Daoy (cell line): ENCODE data around the gene ZNF75A. TPM values are rescaled to one million over a fixed set of nuclear protein-coding genes. Genes with fewer than 3 reads are reported as not detected.

ENCODE experiments used
- DNase-seq: peaks from one replicate; pipeline ENCODE4 v3.0.0-alpha.2; 2015; ENCODE audit warnings: low read depth
- total RNA-seq: library from RNA; depleted of rRNA; stranded (reverse); fragments of >200 nt; shearing (Covaris generic); gene quantifications from 2 replicates; pipeline ENCODE4 v1.2.3, GENCODE V29; 2014

The ZNF75A gene
- total RNA-seq, 1 experiment from 2014 or later: 20.7 TPM

DNA sequence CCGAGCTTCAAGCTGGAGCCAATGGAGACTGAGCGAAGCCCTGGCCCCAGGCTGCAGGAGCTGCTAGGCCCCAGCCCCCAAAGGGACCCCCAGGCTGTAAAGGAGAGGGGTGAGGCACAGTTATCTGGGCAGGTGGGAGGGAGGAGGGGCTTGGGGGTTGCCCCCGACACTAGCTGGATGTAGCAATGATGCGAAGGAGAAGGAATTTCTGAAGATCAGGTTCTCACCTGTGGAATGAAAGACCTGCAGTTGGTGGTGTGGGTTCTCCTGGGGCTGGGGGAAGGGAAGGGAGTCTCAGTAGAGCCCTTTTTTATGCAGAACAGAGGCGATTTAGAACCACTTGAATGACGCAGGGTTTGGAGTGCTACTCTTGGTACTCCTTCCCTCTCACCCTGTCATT is 20.2 kb upstream of the ZNF75A start:
- no peak for DNase-seq

DNA sequence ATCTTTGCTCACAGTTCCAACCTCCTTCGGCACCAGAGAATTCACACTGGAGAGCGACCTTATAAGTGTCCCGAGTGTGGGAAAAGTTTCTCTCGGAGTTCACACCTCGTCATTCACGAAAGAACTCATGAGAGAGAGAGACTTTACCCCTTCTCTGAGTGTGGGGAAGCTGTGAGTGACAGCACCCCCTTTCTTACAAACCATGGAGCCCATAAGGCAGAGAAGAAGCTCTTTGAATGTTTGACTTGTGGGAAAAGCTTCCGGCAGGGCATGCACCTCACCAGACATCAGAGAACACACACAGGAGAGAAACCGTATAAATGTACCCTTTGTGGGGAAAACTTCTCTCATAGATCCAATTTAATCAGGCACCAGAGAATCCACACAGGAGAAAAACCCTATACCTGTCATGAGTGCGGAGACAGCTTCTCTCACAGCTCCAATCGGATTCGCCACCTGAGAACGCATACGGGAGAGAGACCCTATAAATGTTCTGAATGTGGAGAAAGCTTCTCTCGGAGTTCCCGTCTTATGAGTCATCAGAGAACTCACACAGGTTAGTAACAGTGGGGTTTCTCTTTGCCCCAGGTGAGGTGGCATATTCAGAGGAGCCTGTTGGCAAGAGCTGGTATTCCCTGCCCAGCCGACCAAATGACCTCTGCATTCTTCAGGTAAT is 15.2 kb upstream of the ZNF75A start:
- no peak for DNase-seq

DNA sequence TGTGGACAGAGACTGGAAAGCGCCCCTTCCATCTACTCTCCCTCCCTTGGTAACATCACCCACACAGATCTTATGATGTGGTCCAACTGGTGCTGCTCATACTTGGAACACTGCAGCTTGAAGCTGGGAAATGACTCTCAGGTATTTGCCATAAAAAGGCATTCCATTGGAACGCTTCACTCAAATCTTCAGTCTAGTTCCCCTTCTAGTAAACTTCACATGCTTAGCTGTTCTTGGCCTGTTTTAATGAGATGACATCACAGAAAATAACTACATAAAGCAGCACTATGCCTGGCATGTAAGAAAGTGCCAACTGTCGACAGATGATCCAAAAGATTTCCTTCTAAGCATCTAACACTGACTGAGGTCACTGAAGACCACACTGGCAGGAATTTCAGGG is 12.7 kb upstream of the ZNF75A start:
- DNase-seq: no peak

DNA sequence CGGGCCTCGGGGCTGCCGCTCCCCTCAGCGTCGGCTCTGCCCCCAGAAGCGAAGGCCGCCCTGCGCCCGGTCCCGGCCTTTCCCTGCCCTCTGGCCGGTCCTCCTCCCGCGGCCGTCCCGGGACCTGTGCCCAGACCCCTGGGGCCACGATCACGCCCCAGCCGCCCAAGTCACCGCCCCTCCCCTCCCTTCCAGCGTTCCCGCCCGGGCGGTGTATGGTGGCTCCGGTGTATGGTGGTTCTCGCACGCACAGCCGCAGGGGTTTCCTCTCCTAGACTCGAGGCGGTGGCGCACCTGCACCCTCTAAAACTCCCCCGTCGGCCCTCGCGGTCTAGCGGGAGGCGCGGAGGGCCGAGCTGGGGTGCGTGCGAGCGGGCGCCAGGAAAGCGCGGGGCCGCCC is 10.1 kb upstream of the ZNF75A start:
- no peak for DNase-seq

DNA sequence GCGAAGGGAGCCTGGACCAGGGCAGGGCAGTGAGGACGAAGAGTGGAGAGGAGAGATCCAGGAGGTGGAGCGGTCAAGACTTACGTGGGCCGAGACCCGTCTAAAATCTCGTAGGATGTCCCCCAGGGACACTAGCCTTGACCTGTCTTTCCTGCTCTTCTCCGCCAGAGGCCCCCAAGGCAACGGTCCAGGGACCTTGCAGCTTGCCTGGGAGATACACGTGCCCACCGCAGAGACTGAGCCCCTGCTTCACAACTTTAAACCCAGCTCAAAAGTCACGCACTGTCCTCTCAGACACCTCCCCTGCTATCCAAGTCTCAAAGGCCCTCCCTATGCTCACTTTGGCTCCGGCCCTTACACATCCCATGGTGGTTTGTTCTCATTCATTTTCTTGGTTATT is 9.5 kb upstream of the ZNF75A start:
- no peak for DNase-seq

DNA sequence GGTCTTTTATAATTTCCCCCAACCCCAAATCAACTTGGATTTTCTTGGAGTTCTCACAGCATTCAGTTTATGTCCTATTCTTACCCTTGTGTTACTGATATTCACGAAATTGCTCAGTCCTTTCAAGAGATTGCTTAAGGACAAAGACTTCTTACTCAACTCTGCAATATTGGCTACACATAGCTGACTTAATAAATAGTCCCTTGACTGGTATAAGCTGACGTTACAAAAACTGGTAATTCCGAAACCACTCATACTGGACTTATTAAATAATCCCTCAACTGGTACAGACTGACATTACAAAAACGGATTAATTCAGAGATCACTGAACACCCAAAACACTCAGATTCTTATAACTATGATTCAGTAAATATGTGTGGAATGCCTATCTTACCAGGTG is 927 bp upstream of the ZNF75A start:
- DNase-seq: no peak

DNA sequence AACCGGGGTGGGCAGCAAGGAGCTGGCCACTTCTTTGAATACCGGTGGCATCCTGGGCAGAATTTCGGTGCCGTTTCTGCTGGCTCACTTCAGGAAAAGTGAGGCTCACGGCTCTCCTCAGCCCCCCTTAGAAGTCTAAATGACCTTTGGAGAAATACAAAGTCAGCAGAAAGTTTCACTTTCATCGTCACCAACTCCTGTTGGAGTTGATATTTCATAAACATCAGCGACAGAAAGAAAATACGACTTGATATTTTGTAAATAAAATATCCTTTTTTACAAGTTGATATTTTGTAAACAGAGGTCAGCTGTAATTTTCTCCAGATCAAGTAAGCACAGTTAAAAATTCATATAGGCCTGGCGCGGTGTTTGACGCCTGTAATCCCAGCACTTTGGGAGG is 781 bp downstream of the ZNF75A start:
- DNase-seq: no peak

DNA sequence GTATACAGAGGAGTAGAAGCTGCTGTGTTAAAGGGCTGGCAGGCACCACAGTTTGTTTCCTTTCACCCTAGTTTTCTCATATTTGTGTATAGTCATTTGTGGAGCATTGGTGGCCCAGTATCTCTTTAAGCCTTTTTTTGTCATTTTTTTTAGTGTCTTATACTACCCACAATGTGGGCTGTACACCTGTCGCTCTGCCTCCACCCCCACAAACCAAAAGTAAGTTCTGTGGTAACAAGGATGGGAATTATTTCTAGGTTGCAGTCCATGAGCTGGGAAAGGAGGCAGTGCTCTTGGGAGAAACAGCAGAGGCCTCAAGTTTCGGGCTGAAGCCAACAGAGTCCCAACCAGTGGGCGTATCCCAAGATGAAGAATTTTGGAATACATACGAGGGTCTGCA is 6.2 kb downstream of the ZNF75A start:
- DNase-seq: no peak

DNA sequence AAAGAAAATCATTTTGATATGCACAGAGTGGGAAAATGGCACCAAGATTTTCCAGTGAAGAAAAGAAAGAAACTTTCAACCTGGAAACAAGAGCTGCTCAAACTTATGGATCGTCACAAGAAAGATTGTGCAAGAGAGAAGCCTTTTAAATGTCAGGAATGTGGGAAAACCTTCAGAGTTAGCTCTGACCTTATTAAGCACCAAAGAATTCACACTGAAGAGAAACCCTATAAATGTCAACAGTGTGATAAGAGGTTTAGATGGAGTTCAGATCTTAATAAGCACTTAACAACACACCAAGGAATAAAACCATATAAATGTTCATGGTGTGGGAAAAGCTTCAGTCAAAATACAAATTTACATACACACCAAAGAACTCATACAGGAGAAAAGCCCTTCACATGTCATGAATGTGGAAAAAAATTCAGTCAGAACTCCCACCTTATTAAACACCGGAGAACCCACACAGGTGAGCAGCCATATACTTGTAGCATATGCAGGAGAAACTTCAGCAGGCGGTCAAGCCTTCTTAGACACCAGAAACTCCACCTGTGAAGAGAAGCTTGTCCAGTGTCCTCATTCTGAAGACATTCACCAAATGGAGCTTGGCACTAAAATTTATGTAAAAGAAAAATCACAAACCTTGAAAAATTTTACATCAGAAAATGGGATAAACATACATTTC is 12.2 kb downstream of the ZNF75A start:
- DNase-seq: no peak

DNA sequence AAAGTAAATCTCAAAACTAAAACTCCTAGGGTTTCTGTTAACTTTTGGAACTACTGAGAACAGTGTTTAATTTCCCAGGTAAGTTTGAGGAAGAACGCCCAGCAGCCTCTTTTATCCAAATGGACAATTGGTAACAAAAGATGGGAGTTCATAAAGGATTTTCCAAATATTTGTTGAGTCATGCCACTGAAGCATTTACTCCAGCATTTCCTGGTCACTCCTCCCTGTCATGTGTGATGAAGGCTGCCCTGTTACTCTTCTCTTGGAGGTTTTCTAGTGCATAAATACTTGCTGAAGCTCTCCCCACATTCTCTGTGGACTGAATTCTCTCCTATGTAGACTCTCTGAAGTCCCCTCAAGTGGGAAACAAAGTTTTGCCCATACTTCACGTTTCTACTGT is 16.5 kb downstream of the ZNF75A start:
- no peak for DNase-seq

DNA sequence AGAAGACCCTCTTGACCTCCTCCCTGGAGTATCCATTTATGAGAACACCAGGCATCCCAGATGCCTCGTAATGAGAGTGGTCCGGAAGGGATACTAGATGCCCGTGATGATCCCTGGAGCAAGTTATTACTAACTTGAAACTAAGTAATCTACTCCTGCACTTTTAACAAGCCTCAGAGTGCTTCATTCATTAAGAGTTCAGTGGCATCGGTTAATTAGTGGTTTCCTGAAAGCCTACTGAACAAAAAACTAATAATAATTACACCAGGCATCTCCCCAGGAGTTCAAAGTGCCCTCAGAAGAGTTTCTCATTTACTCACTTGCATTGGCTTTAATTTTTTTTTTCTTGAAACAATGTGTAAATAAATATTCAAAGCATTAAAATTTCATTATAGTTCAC is 22.2 kb downstream of the ZNF75A start:
- no peak for DNase-seq

DNA sequence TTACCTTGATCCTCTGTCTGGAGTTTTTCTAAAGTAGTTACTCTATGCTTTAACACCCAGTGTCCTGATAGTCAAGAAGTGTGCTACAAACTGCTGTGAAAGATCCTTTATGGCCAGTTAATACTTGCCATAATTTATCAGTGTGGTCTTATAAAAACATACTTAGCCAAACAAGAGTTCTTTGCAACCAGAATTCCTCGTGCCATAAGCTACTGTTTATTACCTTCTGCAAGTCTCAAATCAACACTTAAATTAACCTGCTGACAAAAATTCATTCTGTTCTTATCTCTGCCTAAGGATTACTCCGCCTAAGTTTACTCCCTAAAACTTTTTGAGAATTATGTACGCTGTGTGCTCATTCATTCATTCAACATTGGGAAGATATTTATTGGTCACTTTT is 22.8 kb downstream of the ZNF75A start:
- no peak for DNase-seq

DNA sequence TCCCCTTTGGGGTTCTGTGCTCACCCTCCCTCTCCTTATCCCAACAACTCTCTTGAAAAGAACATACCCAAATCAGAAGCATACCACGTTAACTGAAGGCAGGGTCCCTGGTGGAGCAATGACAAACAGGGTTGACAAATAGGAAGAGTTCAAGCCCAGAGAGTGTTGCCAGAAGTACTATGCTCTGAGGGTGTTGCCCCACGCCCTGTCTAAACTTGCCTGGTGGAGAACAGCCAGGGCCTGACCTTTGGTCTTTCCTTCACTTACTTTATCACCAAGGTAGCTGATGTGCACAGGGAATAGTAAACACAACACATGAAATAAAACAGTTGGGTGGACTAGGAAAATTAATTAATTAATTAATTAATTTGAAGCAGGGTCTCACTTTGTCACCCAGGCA is 23.3 kb downstream of the ZNF75A start:
- no peak for DNase-seq

DNA sequence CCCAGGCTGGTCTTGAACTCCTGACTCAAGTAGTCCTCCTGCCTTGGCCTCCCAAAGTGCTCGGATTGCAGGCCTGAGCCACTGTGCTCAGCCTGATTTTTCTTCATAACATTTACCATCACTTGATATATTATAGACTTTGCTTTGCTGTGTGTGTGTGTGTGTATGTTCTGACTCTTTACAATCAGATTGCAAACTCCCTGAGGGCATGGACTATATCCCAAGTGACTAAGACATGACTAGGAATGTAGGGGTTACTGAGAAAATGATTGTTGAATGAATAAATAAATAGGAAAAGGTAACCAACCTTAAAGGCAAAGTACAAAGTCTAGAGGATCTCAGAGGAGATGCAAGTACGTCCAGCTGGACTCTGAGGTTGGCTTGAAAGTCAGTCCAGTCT is 40.7 kb downstream of the ZNF75A start:
- DNase-seq: no peak

DNA sequence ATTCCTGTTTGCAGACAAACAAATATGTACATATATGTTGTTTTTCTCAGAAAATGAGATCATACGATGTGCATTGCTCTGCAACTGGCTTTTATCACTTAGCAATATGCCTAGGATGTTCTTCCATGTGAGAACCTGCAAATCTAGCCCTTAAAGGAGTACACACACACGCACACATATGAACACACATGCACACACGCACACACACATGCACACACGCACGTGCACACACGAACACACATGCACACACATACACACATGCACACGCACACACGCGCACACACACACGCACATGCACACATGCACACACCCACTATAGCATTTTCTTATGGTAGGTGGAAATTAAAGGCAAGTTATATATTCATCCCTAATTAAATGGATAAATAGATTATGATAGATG is 42.3 kb downstream of the ZNF75A start:
- no peak for DNase-seq

DNA sequence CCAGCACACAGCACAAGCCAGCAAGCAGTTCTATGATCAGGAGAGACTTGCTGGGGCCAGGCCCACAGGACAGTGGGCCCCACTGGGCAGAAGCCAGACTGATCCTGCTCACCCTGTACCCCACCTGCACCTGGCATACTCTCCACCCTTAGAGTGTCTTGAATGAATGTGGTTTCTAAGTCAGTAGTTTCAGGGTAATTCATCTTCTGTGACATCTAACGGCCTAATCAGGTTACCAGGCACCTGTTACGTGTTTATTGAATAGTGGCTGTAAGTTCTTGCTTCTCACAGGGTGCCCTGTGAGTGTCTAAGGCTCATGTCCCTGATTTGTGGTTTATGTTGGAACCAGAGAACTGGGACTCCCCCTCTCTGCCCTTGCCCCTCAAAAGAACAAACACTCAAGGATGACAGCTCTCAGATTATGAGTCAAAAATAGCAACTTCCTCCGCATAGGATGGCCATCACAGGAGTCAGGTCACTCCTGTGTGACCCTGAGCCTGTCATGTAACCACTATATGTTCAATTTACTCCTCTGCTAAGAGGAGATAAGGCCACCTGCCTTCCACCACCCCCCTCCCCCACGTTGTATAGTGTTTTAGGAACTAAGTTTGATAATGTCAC is 43.4 kb downstream of the ZNF75A start:
- DNase-seq: no peak

DNA sequence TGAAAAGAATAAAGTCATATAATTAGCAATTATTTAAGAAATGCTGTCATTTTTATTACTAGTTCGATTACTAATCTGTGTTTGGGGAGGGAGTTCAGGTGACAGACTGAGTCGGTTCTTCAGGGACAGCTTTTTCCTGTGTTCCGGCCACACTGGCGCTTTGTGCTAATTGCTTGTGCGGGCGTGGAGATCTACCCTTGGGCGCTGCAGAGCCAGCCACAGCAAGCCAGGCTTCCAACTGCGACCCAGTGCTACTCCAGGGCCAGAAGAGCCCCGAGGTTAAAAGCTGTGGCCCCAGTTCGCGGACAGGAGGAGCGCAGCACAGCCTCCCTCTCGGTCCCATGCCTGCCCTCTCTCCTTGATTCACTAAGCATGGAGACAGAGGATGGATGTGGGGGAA is 43.9 kb downstream of the ZNF75A start:
- DNase-seq: no peak

DNA sequence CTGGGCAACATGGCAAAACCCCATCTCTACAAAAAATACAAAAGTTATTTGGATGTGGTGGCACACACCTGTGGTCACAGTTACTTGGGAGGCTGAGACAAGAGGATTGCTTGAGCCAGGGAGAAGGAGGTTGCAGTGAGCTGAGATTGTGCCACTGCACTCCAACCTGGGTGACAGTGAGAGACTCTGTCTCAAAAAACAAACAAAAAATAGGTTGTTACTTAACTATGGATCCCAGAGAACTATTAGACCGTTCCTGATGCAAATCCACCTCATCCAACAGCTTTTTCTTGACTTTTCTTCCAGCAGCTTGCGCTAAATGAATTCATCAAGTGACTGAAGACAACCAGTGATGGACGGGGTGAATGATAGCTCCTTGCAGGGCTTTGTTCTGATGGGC is 50.3 kb downstream of the ZNF75A start, which contains the start of gene OR2C1:
Gene OR2C1 (plus strand): TSS at position 301 of the 400 bp plus-strand sequence. CDS start 52 bp downstream, at position 353.
- DNase-seq: no peak

DNA sequence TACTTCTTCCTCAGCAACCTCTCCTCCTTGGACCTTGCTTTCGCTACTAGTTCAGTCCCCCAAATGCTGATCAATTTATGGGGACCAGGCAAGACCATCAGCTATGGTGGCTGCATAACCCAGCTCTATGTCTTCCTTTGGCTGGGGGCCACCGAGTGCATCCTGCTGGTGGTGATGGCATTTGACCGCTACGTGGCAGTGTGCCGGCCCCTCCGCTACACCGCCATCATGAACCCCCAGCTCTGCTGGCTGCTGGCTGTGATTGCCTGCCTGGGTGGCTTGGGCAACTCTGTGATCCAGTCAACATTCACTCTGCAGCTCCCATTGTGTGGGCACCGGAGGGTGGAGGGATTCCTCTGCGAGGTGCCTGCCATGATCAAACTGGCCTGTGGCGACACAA is 50.8 kb downstream of the ZNF75A start:
- peak; percentile 18 for DNase-seq

DNA sequence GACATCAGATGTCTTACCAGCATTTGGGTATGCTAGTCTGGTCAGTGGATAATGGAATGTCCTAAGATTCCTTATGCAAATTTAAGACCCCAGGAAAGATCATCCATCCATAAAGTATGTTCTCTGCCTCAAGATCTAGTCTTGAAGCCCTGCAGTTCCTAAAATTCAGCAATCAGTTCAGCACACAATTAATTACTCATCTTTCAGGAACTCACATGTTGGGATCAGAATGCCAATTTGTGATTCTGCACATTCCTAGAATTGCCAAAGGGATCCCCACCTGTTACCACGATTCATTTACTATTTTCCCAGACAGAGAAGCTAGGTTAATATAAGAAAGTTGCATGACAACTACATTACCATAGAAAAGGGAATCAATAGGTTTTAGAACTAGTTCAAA is 53.6 kb downstream of the ZNF75A start:
- no peak for DNase-seq

DNA sequence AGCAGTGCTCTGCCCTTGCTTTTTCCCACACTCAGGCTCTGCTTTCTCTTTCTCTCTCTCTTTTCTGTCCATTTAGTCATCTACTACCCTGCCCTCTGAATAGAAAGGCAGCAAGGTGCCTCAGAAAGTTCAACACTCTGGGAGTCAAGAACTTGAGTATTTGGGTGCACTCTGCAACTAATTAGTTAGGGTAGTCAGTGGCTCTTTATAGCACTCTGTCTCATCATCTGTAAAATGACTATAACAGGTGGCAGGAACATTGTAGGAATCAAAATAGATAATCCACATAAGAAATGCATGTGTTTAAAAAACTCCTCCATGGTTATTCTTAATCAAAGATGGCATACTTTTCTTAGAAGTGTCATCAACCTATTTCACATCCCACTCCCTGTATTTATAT is 57.6 kb downstream of the ZNF75A start:
- DNase-seq: no peak

DNA sequence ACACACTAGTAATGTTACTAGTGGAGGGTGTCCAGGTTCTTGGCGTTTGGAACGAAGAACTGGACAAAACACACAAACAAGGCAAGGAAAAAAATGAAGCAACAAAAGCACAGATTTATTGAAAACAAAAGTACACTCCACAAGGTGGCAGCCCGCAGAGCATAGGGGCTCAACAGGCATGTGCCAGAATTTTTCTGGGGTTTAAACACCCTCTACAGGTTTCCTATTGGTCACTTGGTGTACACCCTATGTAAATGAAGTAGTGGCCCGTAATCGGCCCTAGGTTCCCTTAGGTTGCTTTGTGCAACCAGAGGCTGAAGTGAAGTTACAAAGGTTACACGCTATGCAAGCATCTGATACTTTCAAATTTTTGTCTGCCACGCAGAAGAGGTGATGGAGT is 58.5 kb downstream of the ZNF75A start:
- peak; percentile 13 for DNase-seq

DNA sequence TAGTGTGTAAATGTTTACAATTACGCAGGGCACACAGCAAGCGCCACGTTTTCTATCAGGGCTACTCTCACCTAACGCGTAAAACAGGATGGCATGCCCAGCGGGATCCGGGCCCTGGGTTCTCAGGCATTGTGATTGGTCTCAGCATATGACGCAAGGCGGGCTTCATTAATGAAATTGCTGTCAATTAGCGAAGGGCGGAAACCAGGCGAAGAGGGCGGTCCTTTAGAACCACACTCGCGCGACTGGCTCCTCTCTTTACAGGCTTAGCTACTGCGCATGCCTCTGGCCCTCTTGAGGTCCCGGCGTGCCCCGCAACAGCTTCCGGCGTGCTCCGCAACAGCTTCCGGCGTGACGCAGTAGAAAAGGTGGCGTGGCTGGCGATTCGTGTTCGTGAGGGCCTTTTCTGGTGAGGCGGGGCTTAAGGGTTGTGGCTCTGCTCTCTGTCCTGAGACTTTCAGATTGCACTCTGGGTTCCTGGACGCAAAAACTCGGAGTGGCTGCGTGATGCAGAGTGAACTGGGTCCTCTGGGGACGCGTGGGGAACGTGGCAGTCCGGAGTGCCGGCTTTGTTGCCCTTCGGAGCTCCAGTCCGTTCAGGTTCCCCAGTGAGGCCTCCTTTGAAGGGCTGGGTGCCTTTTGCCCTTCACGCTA is 59.6 kb downstream of the ZNF75A start:
- no peak for DNase-seq
